GM23248 (cell line): Measurements from ENCODE around the gene HCN1.

Source experiments
- EZH2 ChIP-seq: fragments of 200-600 bp; sonication (generic); IDR thresholded peaks from 2 replicates; pipeline ENCODE4 v1.6.1; 2018; ENCODE audit warnings: antibody characterized with exemption, mild to moderate bottlenecking; ENCODE audit not compliant: insufficient read depth, poor library complexity, severe bottlenecking
- EZH2phosphoT487 ChIP-seq: fragments of 200-600 bp; sonication (generic); IDR thresholded peaks from 2 replicates; pipeline ENCODE4 v1.6.1; 2018; ENCODE audit warnings: antibody characterized with exemption, moderate library complexity, mild to moderate bottlenecking, low read depth; ENCODE audit not compliant: insufficient read depth

- no peak for TF ChIP-seq EZH2phosphoT487
- no peak for TF ChIP-seq EZH2
Observed at GRCh38 chr5:45402804-45403455, 293.2 kb downstream of the HCN1 start.
